Measurements from ENCODE around the gene POLD2.

- no peak for TF ChIP-seq POLR2A (IDR thresholded peaks at IDR 0.05; ENCODE audit: extremely low read depth, insufficient read length)
- TF ChIP-seq, protein P1, sequence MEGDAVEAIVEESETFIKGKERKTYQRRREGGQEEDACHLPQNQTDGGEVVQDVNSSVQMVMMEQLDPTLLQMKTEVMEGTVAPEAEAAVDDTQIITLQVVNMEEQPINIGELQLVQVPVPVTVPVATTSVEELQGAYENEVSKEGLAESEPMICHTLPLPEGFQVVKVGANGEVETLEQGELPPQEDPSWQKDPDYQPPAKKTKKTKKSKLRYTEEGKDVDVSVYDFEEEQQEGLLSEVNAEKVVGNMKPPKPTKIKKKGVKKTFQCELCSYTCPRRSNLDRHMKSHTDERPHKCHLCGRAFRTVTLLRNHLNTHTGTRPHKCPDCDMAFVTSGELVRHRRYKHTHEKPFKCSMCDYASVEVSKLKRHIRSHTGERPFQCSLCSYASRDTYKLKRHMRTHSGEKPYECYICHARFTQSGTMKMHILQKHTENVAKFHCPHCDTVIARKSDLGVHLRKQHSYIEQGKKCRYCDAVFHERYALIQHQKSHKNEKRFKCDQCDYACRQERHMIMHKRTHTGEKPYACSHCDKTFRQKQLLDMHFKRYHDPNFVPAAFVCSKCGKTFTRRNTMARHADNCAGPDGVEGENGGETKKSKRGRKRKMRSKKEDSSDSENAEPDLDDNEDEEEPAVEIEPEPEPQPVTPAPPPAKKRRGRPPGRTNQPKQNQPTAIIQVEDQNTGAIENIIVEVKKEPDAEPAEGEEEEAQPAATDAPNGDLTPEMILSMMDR (IDR thresholded peaks at IDR 0.05; ENCODE audit: low read depth, low read length) = no peak
- no peak for TF ChIP-seq MAX (IDR thresholded peaks at IDR 0.05; ENCODE audit: low read depth, low read length)
These were observed 22.2 kb upstream of the POLD2 start for GRCh38 chr7:44145479-44145968.

All from NB4 (cell line).